ENCODE results near the gene RPIA.

Gene RPIA

DNA sequence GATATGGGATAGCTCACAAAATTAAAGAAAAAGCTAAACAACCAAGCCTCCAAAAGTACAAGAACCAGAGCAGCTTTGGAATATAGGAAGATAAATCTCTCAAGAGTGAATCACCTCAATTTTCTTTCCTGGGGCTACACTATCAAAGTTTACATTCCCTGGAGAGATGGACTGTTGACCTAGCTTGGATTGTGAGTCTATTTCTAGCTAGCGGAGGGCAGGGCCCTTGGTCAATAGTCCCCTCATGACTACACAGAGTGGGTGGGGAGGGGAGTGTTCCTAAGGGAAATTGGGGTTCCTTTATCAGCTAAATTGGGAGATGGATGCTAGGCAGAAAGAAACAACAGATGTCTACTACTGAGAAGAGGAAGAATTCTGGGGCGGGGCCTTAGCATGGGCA lies 34.3 kb upstream of the RPIA start:
- no peak for DNase-seq (ENCODE audit: extremely low read depth, insufficient read length)
- TF ChIP-seq CTCF (IDR thresholded peaks at IDR 0.05; ENCODE audit: insufficient read depth, low read length, poor library complexity, severe bottlenecking): no peak
- Histone ChIP-seq H3K4me3 (replicated peaks; ENCODE audit: low read depth, low read length) (no peak overlapping the region), H3K27me3 (replicated peaks; ENCODE audit: control insufficient read depth, insufficient read depth, low read length) (no peaks in the 10 kb centered on the region), H3K36me3 (ENCODE audit: control insufficient read depth, insufficient read depth, low read length) (no peaks in the 10 kb centered on the region)

DNA sequence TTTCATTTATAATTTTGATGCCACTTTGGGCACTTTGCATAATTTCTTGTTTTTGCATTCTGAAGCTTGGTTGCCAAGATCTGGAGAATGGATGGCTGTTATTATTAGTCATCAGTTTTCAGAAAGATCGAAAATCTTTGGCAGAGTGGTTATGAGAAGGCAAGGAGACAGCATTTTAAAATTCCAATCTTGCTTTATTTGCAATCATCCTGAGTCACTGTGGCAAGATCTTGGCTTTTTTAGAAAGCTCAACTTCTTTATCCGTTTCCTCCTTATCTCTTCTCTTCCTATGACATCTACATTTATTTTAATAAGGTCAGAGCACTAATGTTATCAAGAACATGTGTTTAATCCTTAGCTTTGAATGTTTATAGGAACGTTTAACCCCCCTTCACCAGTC lies 33.1 kb upstream of the RPIA start:
- TF ChIP-seq CTCF (IDR thresholded peaks at IDR 0.05; ENCODE audit: insufficient read depth, low read length, poor library complexity, severe bottlenecking): no peak
- no peaks in the 10 kb centered on the region for H3K27me3 ChIP-seq (replicated peaks; ENCODE audit: control insufficient read depth, insufficient read depth, low read length)
- H3K4me3 ChIP-seq (replicated peaks; ENCODE audit: low read depth, low read length): no peak overlapping the region
- no peaks in the 10 kb centered on the region for H3K36me3 ChIP-seq (ENCODE audit: control insufficient read depth, insufficient read depth, low read length)
- DNase-seq (ENCODE audit: extremely low read depth, insufficient read length): no peak

- no peaks in the 10 kb centered on the region for H3K36me3 ChIP-seq (ENCODE audit: control insufficient read depth, insufficient read depth, low read length)
- TF ChIP-seq CTCF (IDR thresholded peaks at IDR 0.05; ENCODE audit: insufficient read depth, low read length, poor library complexity, severe bottlenecking): no peak
- no peak overlapping the region for H3K4me3 ChIP-seq (replicated peaks; ENCODE audit: low read depth, low read length)
- H3K27me3 ChIP-seq (replicated peaks; ENCODE audit: control insufficient read depth, insufficient read depth, low read length): no peaks in the 10 kb centered on the region
- no peak for DNase-seq (ENCODE audit: extremely low read depth, insufficient read length)
Measured at GRCh38 chr2:88658881-88659537, 32.5 kb upstream of the RPIA start.

GRCh38 chr2:88659538-88659915 lies 31.9 kb upstream of the RPIA start:
- no peaks in the 10 kb centered on the region for H3K36me3 ChIP-seq (ENCODE audit: control insufficient read depth, insufficient read depth, low read length)
- H3K4me3 ChIP-seq (replicated peaks; ENCODE audit: low read depth, low read length): no peak overlapping the region
- DNase-seq (ENCODE audit: extremely low read depth, insufficient read length): no peak
- no peak for TF ChIP-seq CTCF (IDR thresholded peaks at IDR 0.05; ENCODE audit: insufficient read depth, low read length, poor library complexity, severe bottlenecking)
- no peaks in the 10 kb centered on the region for H3K27me3 ChIP-seq (replicated peaks; ENCODE audit: control insufficient read depth, insufficient read depth, low read length)

- H3K36me3 ChIP-seq (ENCODE audit: control insufficient read depth, insufficient read depth, low read length): no peaks in the 10 kb centered on the region
- no peak for DNase-seq (ENCODE audit: extremely low read depth, insufficient read length)
- no peak overlapping the region for H3K4me3 ChIP-seq (replicated peaks; ENCODE audit: low read depth, low read length)
- H3K27me3 ChIP-seq (replicated peaks; ENCODE audit: control insufficient read depth, insufficient read depth, low read length): no peaks in the 10 kb centered on the region
- TF ChIP-seq CTCF (IDR thresholded peaks at IDR 0.05; ENCODE audit: insufficient read depth, low read length, poor library complexity, severe bottlenecking): no peak
Measured at GRCh38 chr2:88660622-88661021, 30.9 kb upstream of the RPIA start.

DNA sequence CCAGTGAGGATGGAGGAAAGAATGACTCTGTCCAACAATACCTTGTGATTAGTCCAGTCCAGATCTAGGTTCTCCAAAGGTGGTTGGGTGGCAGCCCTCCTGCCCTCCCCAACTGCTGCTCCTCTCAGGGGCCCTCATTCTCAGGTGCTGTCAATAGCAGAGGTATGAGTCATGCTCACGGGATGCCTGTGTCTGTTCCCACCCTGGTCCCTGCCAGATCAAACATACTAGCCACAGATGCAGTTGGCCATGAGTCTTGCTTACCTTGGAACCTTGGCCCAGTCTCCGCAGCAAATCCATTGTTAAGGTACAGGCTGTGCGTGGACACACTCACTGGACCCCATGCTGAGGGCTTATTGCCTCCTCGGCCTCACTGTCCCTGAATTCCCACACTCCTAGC lies 24.9 kb upstream of the RPIA start:
- TF ChIP-seq CTCF (IDR thresholded peaks at IDR 0.05; ENCODE audit: insufficient read depth, low read length, poor library complexity, severe bottlenecking): no peak
- Histone ChIP-seq H3K36me3 (ENCODE audit: control insufficient read depth, insufficient read depth, low read length) (no peaks in the 10 kb centered on the region), H3K27me3 (replicated peaks; ENCODE audit: control insufficient read depth, insufficient read depth, low read length) (no peaks in the 10 kb centered on the region), H3K4me3 (replicated peaks; ENCODE audit: low read depth, low read length) (no peak overlapping the region)
- DNase-seq (ENCODE audit: extremely low read depth, insufficient read length): no peak
